ENCODE data around the gene ELFN2. TPM values are rescaled to one million over a fixed set of nuclear protein-coding genes. Genes with fewer than 3 reads are reported as not detected.
A peak's percentile ranks its signal among the peaks of the same experiment; 100 is the strongest.

ELFN2 gene
- total and polyA plus RNA-seq, 8 donors: 0.03 to 0.89 (median 0.18) TPM; not detected in 5

- 90 to 95% (median 93%) methylated on average over 26 to 33 of the region's 33 CpGs for WGBS, 5 donors
- DNase-seq: no peak
- no peaks in the 10 kb centered on the region for H3K4me1 ChIP-seq
- no peaks in the 10 kb centered on the region for H3K9me3 ChIP-seq
- no peak overlapping the region for H3K4me3 ChIP-seq
- TF ChIP-seq POLR2AphosphoS5 (IDR thresholded peaks at IDR 0.05) (no peak), CTCF (IDR thresholded peaks at IDR 0.05) (no peak), POLR2A (IDR thresholded peaks at IDR 0.05) (no peak), EP300 (IDR thresholded peaks at IDR 0.05) (no peak)
- H3K27ac ChIP-seq: no peak overlapping the region
- intact Hi-C loops (cut with DNase I; ENCODE audit: low total_unique reads): no loop called here
- H3K27me3 ChIP-seq: peaks cover 4 to 76% (median 22%) of the 10 kb centered on the region in 3 donors
- no peaks in the 10 kb centered on the region for H3K36me3 ChIP-seq
Observed at GRCh38 chr22:37373451-37373850, 53.8 kb downstream of the ELFN2 start.

GRCh38 chr22:37371911-37372310, 55.4 kb downstream of the ELFN2 start:
- DNase-seq: no peak
- Histone ChIP-seq H3K4me3 (no peak overlapping the region), H3K27ac (no peak overlapping the region), H3K9me3 (no peaks in the 10 kb centered on the region), H3K27me3 (peaks cover 0 to 61% (median 16%) of the 10 kb centered on the region in 3 donors), H3K4me1 (no peaks in the 10 kb centered on the region), H3K36me3 (no peaks in the 10 kb centered on the region)
- 69 to 80% (median 72%) methylated on average over 13 to 18 of the region's 18 CpGs for WGBS, 5 donors
- TF ChIP-seq CTCF (IDR thresholded peaks at IDR 0.05) (no peak), POLR2AphosphoS5 (IDR thresholded peaks at IDR 0.05) (no peak), EP300 (IDR thresholded peaks at IDR 0.05) (no peak), POLR2A (IDR thresholded peaks at IDR 0.05) (no peak)
- intact Hi-C loops (cut with DNase I; ENCODE audit: low total_unique reads): no loop called here

- Histone ChIP-seq H3K36me3 (no peaks in the 10 kb centered on the region), H3K27me3 (peaks cover 0 to 57% (median 12%) of the 10 kb centered on the region in 3 donors), H3K27ac (no peak overlapping the region), H3K4me1 (no peaks in the 10 kb centered on the region), H3K9me3 (no peaks in the 10 kb centered on the region), H3K4me3 (no peak overlapping the region)
- intact Hi-C loops (cut with DNase I; ENCODE audit: low total_unique reads): no loop called here
- no peak for TF ChIP-seq CTCF (IDR thresholded peaks at IDR 0.05)
- no peak for TF ChIP-seq EP300 (IDR thresholded peaks at IDR 0.05)
- no peak for TF ChIP-seq POLR2AphosphoS5 (IDR thresholded peaks at IDR 0.05)
- TF ChIP-seq POLR2A (IDR thresholded peaks at IDR 0.05): no peak
- DNase-seq: peak in 1 of 2 donors; percentile 41
- WGBS, 5 donors: 37 to 58% (median 43%) methylated on average over 7 to 8 of the region's 8 CpGs
Observed at GRCh38 chr22:37371491-37371890, 55.8 kb downstream of the ELFN2 start.

- TF ChIP-seq POLR2AphosphoS5 (IDR thresholded peaks at IDR 0.05) (no peak), EP300 (IDR thresholded peaks at IDR 0.05) (no peak), POLR2A (IDR thresholded peaks at IDR 0.05) (no peak), CTCF (IDR thresholded peaks at IDR 0.05) (no peak)
- 52 to 64% (median 54%) methylated on average over 11 to 12 of the region's 12 CpGs for WGBS, 5 donors
- Histone ChIP-seq H3K27ac (no peak overlapping the region), H3K9me3 (no peaks in the 10 kb centered on the region), H3K4me3 (no peak overlapping the region), H3K36me3 (no peaks in the 10 kb centered on the region), H3K27me3 (peaks cover 0 to 46% (median 11%) of the 10 kb centered on the region in 3 donors), H3K4me1 (no peaks in the 10 kb centered on the region)
- intact Hi-C loops (cut with DNase I; ENCODE audit: low total_unique reads): no loop called here
- DNase-seq: peak in 1 of 2 donors; percentile 29
Observed at GRCh38 chr22:37370306-37370979, 56.8 kb downstream of the ELFN2 start.

Measured in stomach (tissue), 9 donors.